ENCODE results near the gene TMEM165. TPM values are rescaled to one million over a fixed set of nuclear protein-coding genes. Genes with fewer than 3 reads are reported as not detected.

Gene TMEM165
- polyA plus RNA-seq, 3 donors: 77.4 to 96.4 (median 92.8) TPM

DNA sequence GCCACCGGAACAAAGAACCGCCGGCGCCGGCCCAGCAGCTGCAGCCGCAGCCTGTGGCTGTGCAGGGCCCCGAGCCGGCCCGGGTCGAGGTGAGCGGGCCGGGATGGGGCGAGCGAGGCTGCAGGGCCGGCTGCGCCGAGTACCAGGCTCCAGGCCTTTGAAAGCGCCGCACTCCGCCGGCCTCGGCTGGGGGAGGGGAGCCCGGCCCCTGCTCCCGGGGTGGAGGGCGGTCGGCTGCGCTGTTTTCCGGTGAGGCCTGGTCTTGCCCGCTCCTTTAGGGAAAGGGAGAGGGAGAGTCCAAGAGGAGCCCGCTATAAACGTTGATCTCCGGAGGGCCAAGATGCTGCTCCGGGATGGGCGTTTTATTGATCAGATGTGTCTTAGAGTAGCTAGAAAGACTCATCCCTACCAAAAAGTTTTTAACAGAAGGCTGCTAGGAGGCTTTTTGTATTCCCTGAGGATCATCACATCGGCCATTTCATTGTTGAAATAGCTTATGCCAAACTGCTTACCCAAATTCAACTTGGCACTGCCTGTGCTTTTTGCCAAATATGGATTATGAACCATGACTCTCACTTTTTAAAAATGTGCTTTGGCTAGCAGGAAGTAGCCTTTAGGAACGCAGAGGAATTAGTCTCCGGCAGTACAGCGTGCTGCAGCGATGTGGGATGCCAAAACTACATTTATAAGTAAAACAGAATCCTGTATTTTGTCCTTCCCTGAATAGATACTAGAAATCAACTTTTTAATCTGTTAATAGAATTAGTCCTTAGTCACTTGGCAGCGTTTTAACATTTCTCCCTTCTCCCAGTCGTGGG, 760 bp downstream of the TMEM165 start:
- Histone ChIP-seq H3K4me1 (ENCODE audit: control insufficient read depth in 1 of 2, insufficient read depth in 2 of 2, low read length in 2 of 2) (peaks cover 30 to 37% of the 10 kb centered on the region in 2 donors), H3K4me3 (replicated peaks in 1 of 3; ENCODE audit: low read depth in 2 of 3, low read length in 3 of 3) (peak overlapping the region; percentile 89 to 96 (median 93)), H3K36me3 (replicated peaks in 1 of 2; ENCODE audit: control insufficient read depth in 1 of 2, insufficient read depth in 2 of 2, low read length in 2 of 2) (peaks cover 15 to 20% of the 10 kb centered on the region in 2 donors), H4K20me1 (ENCODE audit: insufficient read depth, low read length) (peaks cover 55% of the 10 kb centered on the region), H3K4me2 (replicated peaks; ENCODE audit: extremely low read depth, low read length, poor library complexity, severe bottlenecking) (peak overlapping the region; percentile 97), H2AFZ (ENCODE audit: insufficient read depth, low read depth, low read length, poor library complexity, severe bottlenecking) (peak overlapping the region; percentile 60), H3K9ac (ENCODE audit: insufficient read depth, low read length, poor library complexity, severe bottlenecking) (peak overlapping the region; percentile 95), H3K27me3 (ENCODE audit: control insufficient read depth in 2 of 2, insufficient read depth in 2 of 2, low read length in 2 of 2) (no peaks in the 10 kb centered on the region), H3K9me3 (replicated peaks in 1 of 2; ENCODE audit: control insufficient read depth in 1 of 2, insufficient read depth in 1 of 2, low read length in 2 of 2) (no peaks in the 10 kb centered on the region), H3K79me2 (ENCODE audit: insufficient read depth, low read length) (peaks cover 57% of the 10 kb centered on the region), H3K27ac (ENCODE audit: low read depth in 1 of 2, low read length in 2 of 2) (peak overlapping the region; percentile 89 to 94)
- WGBS (ENCODE audit: insufficient coverage): 1% methylated on average over 29 of the region's 41 CpGs
- Mint-ChIP-seq H3K27me3 (ENCODE audit: low read depth in 3 of 3) (peaks cover 0 to 4% (median 0%) of the 10 kb centered on the region in 3 donors), H3K9me3 (no peaks in the 10 kb centered on the region), H3K4me3 (peak overlapping the region; percentile 96 to 99), H3K4me1 (peaks cover 44% of the 10 kb centered on the region), H3K27ac (peak overlapping the region; percentile 97 to 100 (median 99)), H3K36me3 (peaks cover 21 to 31% of the 10 kb centered on the region in 2 donors)
- intact Hi-C loops (cut with micrococcal nuclease): loop anchor here (5.0 kb wide), 2 partner anchors 49 to 151 kb away; partner anchors contain the start of genes CLOCK (in 2 of the 2) and SRD5A3 (in 1 of the 2)
- TF ChIP-seq CTCF (IDR thresholded peaks at IDR 0.05): no peak
- DNase-seq: peak in 2 of 3 donors; percentile 39 to 49

DNA sequence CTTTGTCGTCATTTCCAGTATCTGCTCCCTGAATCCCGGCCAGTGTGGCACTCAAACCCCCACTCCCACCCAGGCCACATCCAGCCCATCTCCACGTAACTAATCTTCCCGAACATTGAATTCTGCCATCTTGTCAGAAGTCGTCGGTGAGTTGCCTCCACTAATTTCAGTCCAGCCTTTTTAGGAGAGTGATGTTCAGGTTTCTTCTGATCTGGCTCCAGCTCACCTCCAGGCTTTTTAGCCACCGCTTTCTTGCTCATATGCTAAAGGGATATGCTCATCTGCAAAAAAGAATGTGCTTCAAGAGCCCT, 1.3 kb downstream of the TMEM165 start:
- 31% methylated on average over 4 of the region's 7 CpGs for WGBS (ENCODE audit: insufficient coverage)
- Mint-ChIP-seq H3K9me3 (no peaks in the 10 kb centered on the region), H3K4me1 (peaks cover 44% of the 10 kb centered on the region), H3K27me3 (ENCODE audit: low read depth in 3 of 3) (peaks cover 0 to 4% (median 0%) of the 10 kb centered on the region in 3 donors), H3K27ac (peak overlapping the region; percentile 97 to 99 (median 99)), H3K36me3 (peaks cover 21 to 31% of the 10 kb centered on the region in 2 donors), H3K4me3 (peak overlapping the region; percentile 96 to 99)
- peak in 1 of 3 donors; percentile 8 for DNase-seq
- H3K4me3 ChIP-seq (replicated peaks in 1 of 3; ENCODE audit: low read depth in 2 of 3, low read length in 3 of 3): peak overlapping the region; percentile 89 to 96 (median 93)
- no peaks in the 10 kb centered on the region for H3K9me3 ChIP-seq (replicated peaks in 1 of 2; ENCODE audit: control insufficient read depth in 1 of 2, insufficient read depth in 1 of 2, low read length in 2 of 2)
- peaks cover 30 to 37% of the 10 kb centered on the region in 2 donors for H3K4me1 ChIP-seq (ENCODE audit: control insufficient read depth in 1 of 2, insufficient read depth in 2 of 2, low read length in 2 of 2)
- H3K27me3 ChIP-seq (ENCODE audit: control insufficient read depth in 2 of 2, insufficient read depth in 2 of 2, low read length in 2 of 2): no peaks in the 10 kb centered on the region
- peak overlapping the region; percentile 89 to 94 for H3K27ac ChIP-seq (ENCODE audit: low read depth in 1 of 2, low read length in 2 of 2)
- H4K20me1 ChIP-seq (ENCODE audit: insufficient read depth, low read length): peaks cover 60% of the 10 kb centered on the region
- TF ChIP-seq CTCF (IDR thresholded peaks at IDR 0.05): no peak
- H3K4me2 ChIP-seq (replicated peaks; ENCODE audit: extremely low read depth, low read length, poor library complexity, severe bottlenecking): peak overlapping the region; percentile 97
- intact Hi-C loops (cut with micrococcal nuclease): loop anchor here (5.0 kb wide), 2 partner anchors 50 to 150 kb away; partner anchors contain the start of genes CLOCK (in 2 of the 2) and SRD5A3 (in 1 of the 2)
- H3K79me2 ChIP-seq (ENCODE audit: insufficient read depth, low read length): peaks cover 62% of the 10 kb centered on the region
- peaks cover 15 to 23% of the 10 kb centered on the region in 2 donors for H3K36me3 ChIP-seq (replicated peaks in 1 of 2; ENCODE audit: control insufficient read depth in 1 of 2, insufficient read depth in 2 of 2, low read length in 2 of 2)
- H2AFZ ChIP-seq (ENCODE audit: insufficient read depth, low read depth, low read length, poor library complexity, severe bottlenecking): no peak overlapping the region
- peak overlapping the region; percentile 95 for H3K9ac ChIP-seq (ENCODE audit: insufficient read depth, low read length, poor library complexity, severe bottlenecking)
